Caco-2 (cell line): ENCODE measurements around the gene COX5A. TPM values are rescaled to one million over a fixed set of nuclear protein-coding genes. Genes with fewer than 3 reads are reported as not detected.

Source experiments
- BruUV-seq: library from RNA; stranded (reverse); fragments of 400-500 nt; replicated peaks from 2 replicates; lab custom pipeline; 2021; lab: Mats Ljungman, UMichigan
- CTCF ChIA-PET: fragments of 300-600 bp; sonication (Branson Sonifier 250); formaldehyde crosslinking; loops from one replicate; lab custom pipeline; 2022; ENCODE audit warnings: antibody characterized with exemption; lab: Charles Lee
- POLR2A ChIA-PET: fragments of 300-600 bp; sonication (Branson Sonifier 250); formaldehyde crosslinking; loops from one replicate; lab custom pipeline; 2022; ENCODE audit warnings: antibody characterized with exemption; lab: Charles Lee
- DNase-seq, 2 experiments: peaks; one replicate each; pipeline versions ENCODE4 v3.0.0 to v3.0.0-alpha.2; 2020 to 2022
- H3K27me3 ChIP-seq: replicated peaks from 2 replicates; pipeline ENCODE4 v1.6.0; 2011; ENCODE audit warnings: low read length; ENCODE audit not compliant: control insufficient read depth, insufficient read depth
- H3K36me3 ChIP-seq: 2 replicates; pipeline ENCODE4 v1.5.1; 2011; ENCODE audit warnings: low read length; ENCODE audit not compliant: control insufficient read depth, insufficient read depth
- H3K4me1 ChIP-seq: fragments of 250-450 bp; sonication (Bioruptor Pico); 2 replicates; pipeline ENCODE4 v1.5.1; 2020; ENCODE audit warnings: mild to moderate bottlenecking
- H3K4me3 ChIP-seq: 2 replicates; pipeline ENCODE4 v1.5.1; 2011; ENCODE audit warnings: low read depth, mild to moderate bottlenecking, control low read depth, low read length
- H3K9me3 ChIP-seq: fragments of 250-450 bp; sonication (Bioruptor Pico); 2 replicates; pipeline ENCODE4 v1.5.1; 2020; ENCODE audit warnings: mild to moderate bottlenecking, moderate library complexity
- H3K27ac Mint-ChIP-seq: one replicate; pipeline ENCODE4 v1.8.0; 2022; ENCODE audit warnings: mixed read lengths; ENCODE audit not compliant: unreplicated experiment
- H3K27me3 Mint-ChIP-seq: one replicate; pipeline ENCODE4 v1.8.0; 2022; ENCODE audit warnings: mixed read lengths; ENCODE audit not compliant: insufficient read depth, unreplicated experiment
- H3K36me3 Mint-ChIP-seq: one replicate; pipeline ENCODE4 v1.8.0; 2022; ENCODE audit warnings: mild to moderate bottlenecking, mixed read lengths; ENCODE audit not compliant: insufficient read depth, unreplicated experiment
- H3K4me1 Mint-ChIP-seq: one replicate; pipeline ENCODE4 v1.8.0; 2022; ENCODE audit warnings: low read depth, mixed read lengths; ENCODE audit not compliant: unreplicated experiment
- H3K4me3 Mint-ChIP-seq: one replicate; pipeline ENCODE4 v1.8.0; 2022; ENCODE audit warnings: mild to moderate bottlenecking, moderate library complexity, mixed read lengths; ENCODE audit not compliant: unreplicated experiment
- H3K9me3 Mint-ChIP-seq: one replicate; pipeline ENCODE4 v1.8.0; 2022; ENCODE audit warnings: mixed read lengths; ENCODE audit not compliant: unreplicated experiment
- intact Hi-C: fragments of 100-400 bp; cut with micrococcal nuclease; formaldehyde crosslinking; loops from one replicate; pipeline ENCODE4 v1.10.0; 2022; ENCODE audit not compliant: unreplicated experiment
- total RNA-seq: library from RNA; stranded (reverse); gene quantifications from 2 replicates; pipeline ENCODE4 v1.2.3, GENCODE V29; 2022
- TF ChIP-seq, protein P1 (sequence below), 2 experiments: fragments of 200-600 bp in 1 of 2; IDR thresholded peaks; 1 replicate in 1 of 2; 2 replicates in 1 of 2; pipeline versions ENCODE4 v1.5.1 to v1.8.0; 2011 to 2022; ENCODE audit warnings: antibody characterized with exemption in 1 of 2, control low read depth in 1 of 2, inconsistent platforms in 1 of 2, low read depth in 1 of 2, low read length in 1 of 2, mild to moderate bottlenecking in 1 of 2, moderate library complexity in 1 of 2; ENCODE audit not compliant: insufficient read depth in 1 of 2, severe bottlenecking in 1 of 2, unreplicated experiment in 1 of 2

COX5A gene
- total RNA-seq, 1 experiment from 2014 or later = 318 TPM

GRCh38 chr15:74976159-74976558, 38.3 kb upstream of the COX5A start:
- DNase-seq = no peak
- CTCF ChIA-PET = interaction anchor here (0.8 kb wide), 1 partner anchor 19 kb away, joined by 3 read pairs; the partner anchor contains the start of gene SCAMP5

GRCh38 chr15:74967670-74968069, 29.8 kb upstream of the COX5A start:
- POLR2A ChIA-PET = no interaction called here
- peaks cover under 1% of the 10 kb centered on the region for H3K27me3 Mint-ChIP-seq
- Histone ChIP-seq H3K4me3 (no peak overlapping the region), H3K4me1 (no peaks in the 10 kb centered on the region), H3K9me3 (no peaks in the 10 kb centered on the region), H3K27me3 (no peaks in the 10 kb centered on the region), H3K36me3 (no peaks in the 10 kb centered on the region)
- no peak overlapping the region for H3K27ac Mint-ChIP-seq
- BruUV-seq = no TSS peak
- no peak for DNase-seq
- CTCF ChIA-PET = interaction anchor here (0.6 to 0.7 kb wide), 2 partner anchors 123 to 338 kb away, joined by 3 to 5 read pairs; no protein-coding TSS in a partner anchor
- no peaks in the 10 kb centered on the region for H3K4me1 Mint-ChIP-seq
- intact Hi-C loops = no loop called here
- H3K9me3 Mint-ChIP-seq = no peaks in the 10 kb centered on the region
- H3K4me3 Mint-ChIP-seq = no peak overlapping the region
- TF ChIP-seq, protein P1, sequence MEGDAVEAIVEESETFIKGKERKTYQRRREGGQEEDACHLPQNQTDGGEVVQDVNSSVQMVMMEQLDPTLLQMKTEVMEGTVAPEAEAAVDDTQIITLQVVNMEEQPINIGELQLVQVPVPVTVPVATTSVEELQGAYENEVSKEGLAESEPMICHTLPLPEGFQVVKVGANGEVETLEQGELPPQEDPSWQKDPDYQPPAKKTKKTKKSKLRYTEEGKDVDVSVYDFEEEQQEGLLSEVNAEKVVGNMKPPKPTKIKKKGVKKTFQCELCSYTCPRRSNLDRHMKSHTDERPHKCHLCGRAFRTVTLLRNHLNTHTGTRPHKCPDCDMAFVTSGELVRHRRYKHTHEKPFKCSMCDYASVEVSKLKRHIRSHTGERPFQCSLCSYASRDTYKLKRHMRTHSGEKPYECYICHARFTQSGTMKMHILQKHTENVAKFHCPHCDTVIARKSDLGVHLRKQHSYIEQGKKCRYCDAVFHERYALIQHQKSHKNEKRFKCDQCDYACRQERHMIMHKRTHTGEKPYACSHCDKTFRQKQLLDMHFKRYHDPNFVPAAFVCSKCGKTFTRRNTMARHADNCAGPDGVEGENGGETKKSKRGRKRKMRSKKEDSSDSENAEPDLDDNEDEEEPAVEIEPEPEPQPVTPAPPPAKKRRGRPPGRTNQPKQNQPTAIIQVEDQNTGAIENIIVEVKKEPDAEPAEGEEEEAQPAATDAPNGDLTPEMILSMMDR (IDR thresholded peaks at IDR 0.05; ENCODE audit: insufficient read depth in 1 of 2, low read depth in 1 of 2, low read length in 1 of 2, severe bottlenecking in 1 of 2, unreplicated experiment in 1 of 2) = no peak
- no peaks in the 10 kb centered on the region for H3K36me3 Mint-ChIP-seq

More at GRCh38 chr15:74976159-74976558, 38.3 kb upstream of the COX5A start:
- Histone ChIP-seq H3K36me3 (no peaks in the 10 kb centered on the region), H3K4me3 (no peak overlapping the region), H3K4me1 (no peaks in the 10 kb centered on the region), H3K27me3 (no peaks in the 10 kb centered on the region), H3K9me3 (no peaks in the 10 kb centered on the region)
- TF ChIP-seq, protein P1 (IDR thresholded peaks at IDR 0.05; ENCODE audit: insufficient read depth in 1 of 2, low read depth in 1 of 2, low read length in 1 of 2, severe bottlenecking in 1 of 2, unreplicated experiment in 1 of 2) = no peak
- POLR2A ChIA-PET = no interaction called here
- intact Hi-C loops = no loop called here
- no peaks in the 10 kb centered on the region for H3K4me1 Mint-ChIP-seq
- H3K9me3 Mint-ChIP-seq = no peaks in the 10 kb centered on the region
- no peak overlapping the region for H3K4me3 Mint-ChIP-seq
- H3K36me3 Mint-ChIP-seq = no peaks in the 10 kb centered on the region
- no TSS peak for BruUV-seq
- H3K27me3 Mint-ChIP-seq = peaks cover 8% of the 10 kb centered on the region
- H3K27ac Mint-ChIP-seq = no peak overlapping the region

DNA sequence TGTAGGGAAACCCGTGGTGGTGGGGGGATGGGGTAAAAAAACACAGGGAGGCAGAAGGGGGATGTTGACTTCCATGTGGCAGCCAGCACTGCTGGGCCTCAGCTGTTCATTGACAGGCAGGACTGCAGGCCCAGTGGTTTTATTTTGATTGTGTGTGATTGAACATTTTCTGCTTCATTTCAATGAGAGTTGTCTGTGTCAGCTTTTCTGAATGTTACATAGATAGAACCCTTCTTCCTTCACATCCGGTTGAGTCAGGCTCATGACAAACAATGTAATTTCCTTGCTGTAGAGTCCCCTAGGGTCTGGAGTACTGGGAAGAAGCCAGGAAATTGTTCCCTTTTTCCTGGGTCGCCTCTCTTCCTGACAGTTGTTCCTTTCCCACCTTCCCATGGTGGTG, 26.9 kb upstream of the COX5A start:
- no TSS peak for BruUV-seq
- Mint-ChIP-seq H3K27me3 (no peaks in the 10 kb centered on the region), H3K4me1 (no peaks in the 10 kb centered on the region), H3K27ac (no peak overlapping the region), H3K9me3 (no peaks in the 10 kb centered on the region), H3K4me3 (no peak overlapping the region), H3K36me3 (no peaks in the 10 kb centered on the region)
- H3K4me3 ChIP-seq = no peak overlapping the region
- H3K36me3 ChIP-seq = no peaks in the 10 kb centered on the region
- TF ChIP-seq, protein P1 (IDR thresholded peaks at IDR 0.05; ENCODE audit: insufficient read depth in 1 of 2, low read depth in 1 of 2, low read length in 1 of 2, severe bottlenecking in 1 of 2, unreplicated experiment in 1 of 2) = no peak
- POLR2A ChIA-PET = interaction anchor here (0.7 kb wide), 1 partner anchor 31 kb away, joined by 3 read pairs; the partner anchor contains the start of gene SCAMP5
- no peaks in the 10 kb centered on the region for H3K27me3 ChIP-seq
- CTCF ChIA-PET = no interaction called here
- no peaks in the 10 kb centered on the region for H3K9me3 ChIP-seq
- intact Hi-C loops = no loop called here
- DNase-seq = no peak
- no peaks in the 10 kb centered on the region for H3K4me1 ChIP-seq
